ENCODE results near the gene LRRC7. TPM values are rescaled to one million over a fixed set of nuclear protein-coding genes. Genes with fewer than 3 reads are reported as not detected.
"Not testable (repeated sequence)": the region's sequence is repeated elsewhere in the genome, so short reads cannot be mapped to it uniquely, and the experiment has no call there.

The LRRC7 gene
- total RNA-seq, 1 donor from 2014 or later = 11.5 TPM

DNA sequence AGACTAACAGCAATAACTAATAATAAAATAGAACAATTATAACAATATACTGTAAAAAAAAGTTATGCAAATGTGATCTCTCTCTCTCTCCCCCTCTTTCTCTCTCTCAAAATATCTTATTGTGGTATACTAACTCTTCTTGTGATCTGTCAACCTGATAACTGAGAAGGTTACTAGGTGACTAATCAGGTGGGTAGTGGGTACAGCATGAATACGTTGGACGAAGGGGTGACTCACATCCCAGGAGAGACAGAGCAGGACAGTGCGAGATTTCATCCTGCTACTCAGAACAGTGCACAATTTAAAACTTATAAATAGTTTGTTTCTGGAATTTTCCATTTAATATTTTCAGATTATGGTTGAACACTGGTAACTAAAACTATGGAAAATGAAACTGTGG is 380.1 kb downstream of the LRRC7 start:
- Histone ChIP-seq H3K9me3 (ENCODE audit: control insufficient read depth in 3 of 3, low read length in 3 of 3) (peaks cover 0 to 2% (median 0%) of the 10 kb centered on the region in 3 donors), H3K4me3 (ENCODE audit: low read length in 3 of 3) (no peak overlapping the region), H3K36me3 (ENCODE audit: control insufficient read depth in 3 of 3, insufficient read depth in 3 of 3, low read length in 3 of 3) (no peaks in the 10 kb centered on the region), H3K4me1 (ENCODE audit: control insufficient read depth in 3 of 3, insufficient read depth in 3 of 3, low read length in 3 of 3) (no peaks in the 10 kb centered on the region), H3K27me3 (ENCODE audit: control insufficient read depth in 3 of 3, insufficient read depth in 3 of 3, low read length in 3 of 3) (no peaks in the 10 kb centered on the region), H3K27ac (ENCODE audit: low read depth, low read length) (no peak overlapping the region), H3K9ac (ENCODE audit: low read depth in 1 of 3, low read length in 3 of 3) (no peak overlapping the region)

- no peak overlapping the region for H3K27ac ChIP-seq (ENCODE audit: low read depth, low read length)
- no peak overlapping the region for H3K4me3 ChIP-seq (ENCODE audit: low read length in 3 of 3)
- H3K4me1 ChIP-seq (ENCODE audit: control insufficient read depth in 3 of 3, insufficient read depth in 3 of 3, low read length in 3 of 3) = no peaks in the 10 kb centered on the region
- no peaks in the 10 kb centered on the region for H3K9me3 ChIP-seq (ENCODE audit: control insufficient read depth in 3 of 3, low read length in 3 of 3)
- H3K27me3 ChIP-seq (ENCODE audit: control insufficient read depth in 3 of 3, insufficient read depth in 3 of 3, low read length in 3 of 3) = no peaks in the 10 kb centered on the region
- H3K9ac ChIP-seq (ENCODE audit: low read depth in 1 of 3, low read length in 3 of 3) = no peak overlapping the region
- no peaks in the 10 kb centered on the region for H3K36me3 ChIP-seq (ENCODE audit: control insufficient read depth in 3 of 3, insufficient read depth in 3 of 3, low read length in 3 of 3)
Measured at GRCh38 chr1:69952676-69953075, 385.0 kb downstream of the LRRC7 start.

GRCh38 chr1:69962452-69962851 is 394.7 kb downstream of the LRRC7 start:
- H3K4me3 ChIP-seq (ENCODE audit: low read length in 3 of 3); H3K9me3 ChIP-seq (ENCODE audit: control insufficient read depth in 3 of 3, low read length in 3 of 3); H3K36me3 ChIP-seq (ENCODE audit: control insufficient read depth in 3 of 3, insufficient read depth in 3 of 3, low read length in 3 of 3); H3K27me3 ChIP-seq (ENCODE audit: control insufficient read depth in 3 of 3, insufficient read depth in 3 of 3, low read length in 3 of 3); H3K4me1 ChIP-seq (ENCODE audit: control insufficient read depth in 3 of 3, insufficient read depth in 3 of 3, low read length in 3 of 3); H3K27ac ChIP-seq (ENCODE audit: low read depth, low read length); H3K9ac ChIP-seq (ENCODE audit: low read depth in 1 of 3, low read length in 3 of 3): not testable (repeated sequence)

GRCh38 chr1:69967245-69967766 is 399.6 kb downstream of the LRRC7 start:
- H3K4me1 ChIP-seq (ENCODE audit: control insufficient read depth in 3 of 3, insufficient read depth in 3 of 3, low read length in 3 of 3) = no peaks in the 10 kb centered on the region
- H3K9me3 ChIP-seq (ENCODE audit: control insufficient read depth in 3 of 3, low read length in 3 of 3) = peaks cover 0 to 4% (median 0%) of the 10 kb centered on the region in 3 donors
- H3K27me3 ChIP-seq (ENCODE audit: control insufficient read depth in 3 of 3, insufficient read depth in 3 of 3, low read length in 3 of 3) = no peaks in the 10 kb centered on the region
- H3K4me3 ChIP-seq (ENCODE audit: low read length in 3 of 3) = no peak overlapping the region
- H3K9ac ChIP-seq (ENCODE audit: low read depth in 1 of 3, low read length in 3 of 3) = no peak overlapping the region
- H3K27ac ChIP-seq (ENCODE audit: low read depth, low read length) = no peak overlapping the region
- no peaks in the 10 kb centered on the region for H3K36me3 ChIP-seq (ENCODE audit: control insufficient read depth in 3 of 3, insufficient read depth in 3 of 3, low read length in 3 of 3)

DNA sequence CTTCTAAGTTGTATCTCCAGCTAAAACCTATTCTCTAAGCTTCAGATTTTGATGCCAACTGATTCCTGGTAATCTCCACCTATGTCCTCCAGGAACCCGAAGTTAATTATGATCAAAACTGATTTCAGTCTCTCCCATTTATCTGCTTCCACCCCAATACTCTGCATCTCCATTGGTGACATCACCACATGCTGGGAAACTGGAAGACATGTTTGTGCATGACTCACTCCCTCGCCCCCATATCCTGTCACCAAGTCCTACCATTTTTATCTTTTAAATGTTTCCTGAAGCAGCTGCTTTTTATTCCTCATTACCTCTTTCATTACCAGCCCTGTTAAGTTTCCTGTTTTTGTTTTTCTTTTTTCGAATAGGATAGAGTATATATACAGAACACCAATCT is 409.2 kb downstream of the LRRC7 start:
- Histone ChIP-seq H3K4me3 (ENCODE audit: low read length in 3 of 3) (no peak overlapping the region), H3K9ac (ENCODE audit: low read depth in 1 of 3, low read length in 3 of 3) (no peak overlapping the region), H3K9me3 (ENCODE audit: control insufficient read depth in 3 of 3, low read length in 3 of 3) (no peaks in the 10 kb centered on the region), H3K4me1 (ENCODE audit: control insufficient read depth in 3 of 3, insufficient read depth in 3 of 3, low read length in 3 of 3) (no peaks in the 10 kb centered on the region), H3K27ac (ENCODE audit: low read depth, low read length) (no peak overlapping the region), H3K27me3 (ENCODE audit: control insufficient read depth in 3 of 3, insufficient read depth in 3 of 3, low read length in 3 of 3) (no peaks in the 10 kb centered on the region), H3K36me3 (ENCODE audit: control insufficient read depth in 3 of 3, insufficient read depth in 3 of 3, low read length in 3 of 3) (no peaks in the 10 kb centered on the region)

DNA sequence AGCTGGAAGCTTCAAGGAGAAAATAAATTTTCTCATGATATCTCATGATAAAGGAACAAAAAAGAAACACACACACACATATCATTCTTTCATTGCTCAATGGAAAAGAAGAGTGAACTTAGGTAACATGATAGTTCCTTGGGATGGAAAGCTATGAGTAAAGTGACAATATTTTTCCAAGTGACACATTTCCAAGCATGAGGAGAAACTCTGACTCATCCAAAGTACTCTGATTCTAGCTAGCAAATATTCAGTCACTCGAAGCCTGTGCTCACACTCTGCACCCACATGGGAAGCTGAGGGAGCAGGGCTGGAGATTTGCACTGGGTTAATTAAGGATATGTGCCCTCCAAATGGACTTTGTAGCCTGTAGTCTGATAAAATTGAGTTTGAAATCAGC is 415.3 kb downstream of the LRRC7 start:
- Histone ChIP-seq H3K27ac (ENCODE audit: low read depth, low read length) (no peak overlapping the region), H3K9me3 (ENCODE audit: control insufficient read depth in 3 of 3, low read length in 3 of 3) (no peaks in the 10 kb centered on the region), H3K9ac (ENCODE audit: low read depth in 1 of 3, low read length in 3 of 3) (no peak overlapping the region), H3K4me3 (ENCODE audit: low read length in 3 of 3) (no peak overlapping the region), H3K36me3 (ENCODE audit: control insufficient read depth in 3 of 3, insufficient read depth in 3 of 3, low read length in 3 of 3) (no peaks in the 10 kb centered on the region), H3K4me1 (ENCODE audit: control insufficient read depth in 3 of 3, insufficient read depth in 3 of 3, low read length in 3 of 3) (no peaks in the 10 kb centered on the region), H3K27me3 (ENCODE audit: control insufficient read depth in 3 of 3, insufficient read depth in 3 of 3, low read length in 3 of 3) (no peaks in the 10 kb centered on the region)

DNA sequence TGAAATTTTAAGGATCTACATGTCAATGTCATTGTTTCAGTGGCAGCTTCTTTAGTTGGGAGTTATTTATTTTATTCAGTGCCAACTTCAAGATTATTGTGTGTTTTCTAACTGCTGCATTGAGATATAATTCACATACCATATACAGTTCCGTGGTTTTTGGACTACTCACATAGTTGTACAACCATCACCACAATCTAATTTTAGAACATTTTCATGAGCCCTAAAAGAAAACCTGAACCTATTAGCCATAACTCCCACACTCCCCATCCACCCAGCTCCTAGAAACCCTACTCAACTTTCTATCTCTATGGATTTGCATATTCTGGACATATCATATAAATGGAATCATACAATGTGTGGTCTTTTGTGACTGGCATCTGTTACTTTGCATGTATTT is 417.7 kb downstream of the LRRC7 start:
- Histone ChIP-seq H3K9me3 (ENCODE audit: control insufficient read depth in 3 of 3, low read length in 3 of 3) (no peaks in the 10 kb centered on the region), H3K27me3 (ENCODE audit: control insufficient read depth in 3 of 3, insufficient read depth in 3 of 3, low read length in 3 of 3) (no peaks in the 10 kb centered on the region), H3K4me3 (ENCODE audit: low read length in 3 of 3) (no peak overlapping the region), H3K36me3 (ENCODE audit: control insufficient read depth in 3 of 3, insufficient read depth in 3 of 3, low read length in 3 of 3) (no peaks in the 10 kb centered on the region), H3K4me1 (ENCODE audit: control insufficient read depth in 3 of 3, insufficient read depth in 3 of 3, low read length in 3 of 3) (no peaks in the 10 kb centered on the region), H3K27ac (ENCODE audit: low read depth, low read length) (no peak overlapping the region), H3K9ac (ENCODE audit: low read depth in 1 of 3, low read length in 3 of 3) (no peak overlapping the region)

DNA sequence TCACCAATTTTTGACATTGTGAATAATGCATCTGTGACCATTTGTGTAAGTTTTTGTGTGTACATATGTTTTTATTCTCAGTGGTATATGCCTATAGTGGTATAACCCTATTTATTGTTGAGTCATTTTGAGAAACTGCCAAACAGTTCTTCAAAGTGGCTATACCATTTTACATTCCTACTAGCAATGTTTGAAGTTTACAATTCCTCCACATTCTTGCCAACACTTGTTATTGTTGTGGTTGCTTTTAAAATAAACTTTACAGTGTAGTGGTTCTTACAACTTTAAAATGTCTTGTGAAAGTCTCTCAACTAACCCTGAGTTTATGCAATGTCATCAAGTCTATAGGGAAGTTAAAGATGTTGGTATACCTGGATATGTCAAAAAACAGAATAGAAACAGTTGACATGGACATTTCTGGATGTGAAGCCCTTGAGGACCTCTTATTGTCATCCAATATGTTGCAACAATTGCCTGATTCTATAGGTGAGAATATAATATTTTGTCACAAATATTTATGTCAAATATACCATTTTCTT is 418.2 kb downstream of the LRRC7 start:
- H3K27ac ChIP-seq (ENCODE audit: low read depth, low read length) = no peak overlapping the region
- no peaks in the 10 kb centered on the region for H3K27me3 ChIP-seq (ENCODE audit: control insufficient read depth in 3 of 3, insufficient read depth in 3 of 3, low read length in 3 of 3)
- H3K36me3 ChIP-seq (ENCODE audit: control insufficient read depth in 3 of 3, insufficient read depth in 3 of 3, low read length in 3 of 3) = no peaks in the 10 kb centered on the region
- H3K9ac ChIP-seq (ENCODE audit: low read depth in 1 of 3, low read length in 3 of 3) = no peak overlapping the region
- no peaks in the 10 kb centered on the region for H3K4me1 ChIP-seq (ENCODE audit: control insufficient read depth in 3 of 3, insufficient read depth in 3 of 3, low read length in 3 of 3)
- no peak overlapping the region for H3K4me3 ChIP-seq (ENCODE audit: low read length in 3 of 3)
- no peaks in the 10 kb centered on the region for H3K9me3 ChIP-seq (ENCODE audit: control insufficient read depth in 3 of 3, low read length in 3 of 3)

GRCh38 chr1:69987881-69988280 is 420.2 kb downstream of the LRRC7 start:
- no peaks in the 10 kb centered on the region for H3K4me1 ChIP-seq (ENCODE audit: control insufficient read depth in 3 of 3, insufficient read depth in 3 of 3, low read length in 3 of 3)
- no peaks in the 10 kb centered on the region for H3K9me3 ChIP-seq (ENCODE audit: control insufficient read depth in 3 of 3, low read length in 3 of 3)
- no peak overlapping the region for H3K4me3 ChIP-seq (ENCODE audit: low read length in 3 of 3)
- H3K27me3 ChIP-seq (ENCODE audit: control insufficient read depth in 3 of 3, insufficient read depth in 3 of 3, low read length in 3 of 3) = no peaks in the 10 kb centered on the region
- H3K9ac ChIP-seq (ENCODE audit: low read depth in 1 of 3, low read length in 3 of 3) = no peak overlapping the region
- H3K27ac ChIP-seq (ENCODE audit: low read depth, low read length) = no peak overlapping the region
- H3K36me3 ChIP-seq (ENCODE audit: control insufficient read depth in 3 of 3, insufficient read depth in 3 of 3, low read length in 3 of 3) = no peaks in the 10 kb centered on the region

DNA sequence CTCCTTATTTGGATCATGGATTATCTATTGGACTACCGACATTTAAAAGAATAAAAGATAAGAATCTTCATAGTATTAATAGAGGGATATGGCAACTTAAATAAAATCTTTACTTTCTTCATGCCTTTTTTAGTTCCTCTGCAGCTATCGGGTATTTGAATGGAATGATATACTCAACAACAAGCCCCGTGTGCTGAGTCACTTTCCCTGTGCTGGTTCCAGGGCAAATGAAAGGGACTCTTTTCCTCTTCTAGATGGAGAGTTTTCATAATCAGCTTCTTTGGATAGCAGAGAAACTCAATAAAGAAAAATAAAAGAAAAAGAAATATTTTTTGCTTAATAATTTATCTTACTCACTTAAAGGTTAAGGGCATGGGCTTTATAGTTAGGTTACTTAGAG is 423.9 kb downstream of the LRRC7 start:
- Histone ChIP-seq H3K27me3 (ENCODE audit: control insufficient read depth in 3 of 3, insufficient read depth in 3 of 3, low read length in 3 of 3) (no peaks in the 10 kb centered on the region), H3K9ac (ENCODE audit: low read depth in 1 of 3, low read length in 3 of 3) (no peak overlapping the region), H3K4me3 (ENCODE audit: low read length in 3 of 3) (no peak overlapping the region), H3K9me3 (ENCODE audit: control insufficient read depth in 3 of 3, low read length in 3 of 3) (no peaks in the 10 kb centered on the region), H3K4me1 (ENCODE audit: control insufficient read depth in 3 of 3, insufficient read depth in 3 of 3, low read length in 3 of 3) (no peaks in the 10 kb centered on the region), H3K36me3 (ENCODE audit: control insufficient read depth in 3 of 3, insufficient read depth in 3 of 3, low read length in 3 of 3) (no peaks in the 10 kb centered on the region), H3K27ac (ENCODE audit: low read depth, low read length) (no peak overlapping the region)
